ENCODE data around the gene UBQLN4.

- TF ChIP-seq CTCF (IDR thresholded peaks at IDR 0.05) (no peak), POLR2A (IDR thresholded peaks at IDR 0.05) (no peak)
These were observed 46.8 kb upstream of the UBQLN4 start for GRCh38 chr1:156100205-156100995.
